Activated naive CD4-positive, alpha-beta T cell treated with anti-CD3 and anti-CD28 coated beads for 36 hours (primary cell): Measurements from ENCODE around the gene CEP85L. TPM values are rescaled to one million over a fixed set of nuclear protein-coding genes. Genes with fewer than 3 reads are reported as not detected.

Source experiments
- CTCF ChIA-PET: fragments of 350-600 bp; sonication (Branson Sonifier 250); formaldehyde crosslinking; loops from one replicate; lab custom pipeline; 2021; ENCODE audit warnings: antibody characterized with exemption; lab: Charles Lee
- DNase-seq: peaks from one replicate; pipeline ENCODE4 v3.0.0-alpha.2; 2020
- H3K27ac Mint-ChIP-seq: one replicate; pipeline ENCODE4 v1.8.0; 2021; ENCODE audit warnings: mild to moderate bottlenecking, mixed read lengths
- H3K27me3 Mint-ChIP-seq: one replicate; pipeline ENCODE4 v1.8.0; 2021; ENCODE audit warnings: low read depth, mixed read lengths
- H3K36me3 Mint-ChIP-seq: one replicate; pipeline ENCODE4 v1.8.0; 2021; ENCODE audit warnings: low read depth, mixed read lengths
- H3K4me1 Mint-ChIP-seq: one replicate; pipeline ENCODE4 v1.8.0; 2021; ENCODE audit warnings: low read depth, mixed read lengths
- H3K4me3 Mint-ChIP-seq: one replicate; pipeline ENCODE4 v1.8.0; 2021; ENCODE audit warnings: mild to moderate bottlenecking, moderate library complexity, mixed read lengths
- H3K9me3 Mint-ChIP-seq: one replicate; pipeline ENCODE4 v1.8.0; 2021; ENCODE audit warnings: mixed read lengths
- intact Hi-C: fragments of 100-400 bp; cut with micrococcal nuclease; formaldehyde crosslinking; loops from one replicate; pipeline ENCODE4 v1.15.1; 2023
- total RNA-seq, 2 experiments: library from RNA; stranded (reverse); gene quantifications; one replicate each; pipeline ENCODE4 v1.2.3, GENCODE V29; 2021

The CEP85L gene
- 10 to 100 TPM; 31.4 to 31.9 TPM for total RNA-seq

DNA sequence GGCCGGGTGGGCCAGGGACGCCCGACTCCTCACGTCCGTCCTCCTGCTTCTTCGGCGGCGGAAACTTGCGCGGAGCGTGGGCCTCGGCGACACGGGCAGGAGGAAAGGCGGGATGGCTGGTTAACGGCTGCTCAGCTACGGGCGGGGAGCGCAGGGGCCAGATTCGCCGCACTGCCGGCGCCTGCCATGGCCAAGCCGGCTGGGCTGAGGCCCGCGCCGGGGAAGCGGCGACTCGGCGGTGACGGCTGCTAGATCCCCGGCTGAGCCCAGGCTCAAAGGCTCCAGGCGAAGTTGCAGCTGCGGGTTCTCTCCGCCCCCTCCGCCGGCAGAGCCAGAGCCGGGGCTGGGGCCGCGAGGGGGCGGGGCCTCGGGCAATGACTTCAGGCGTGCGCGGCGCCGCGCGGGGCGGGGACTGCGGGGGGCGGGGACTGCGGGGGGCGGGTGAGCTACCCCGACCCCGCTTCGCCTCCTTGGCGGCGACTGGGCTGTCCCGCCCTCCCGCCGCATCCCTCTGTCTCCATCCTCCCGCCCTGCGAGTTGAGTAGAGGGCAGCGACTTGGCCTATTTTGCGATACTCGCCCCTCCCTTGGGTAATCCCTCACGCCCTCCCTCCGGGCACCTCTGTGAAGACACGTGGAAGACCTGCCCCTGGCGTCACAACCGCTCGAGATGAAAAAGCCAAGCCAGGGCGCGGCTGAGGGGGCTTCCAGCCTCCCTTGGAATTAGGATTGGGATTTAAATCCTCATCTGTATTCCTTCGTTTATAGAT, at the start of gene CEP85L:
TSS of gene CEP85L (minus strand) at position 310 of the 769 bp plus-strand sequence. CDS start 322 bp downstream, outside the sequence.
- intact Hi-C loops: loop anchor here (1.0 to 10.0 kb wide), 12 partner anchors 9 to 977 kb away; partner anchors contain the start of genes ASF1A, MCM9 and NUS1
- no peaks in the 10 kb centered on the region for H3K9me3 Mint-ChIP-seq
- peak; percentile 90 for DNase-seq
- CTCF ChIA-PET: interaction anchor here (1.3 to 1.5 kb wide), 2 partner anchors 8 to 57 kb away, joined by 3 to 4 read pairs; no protein-coding TSS in a partner anchor
- peak within 1 kb of the TSS; percentile 86 for H3K4me3 Mint-ChIP-seq
- peaks cover 5% of the 10 kb centered on the region for H3K36me3 Mint-ChIP-seq
- H3K4me1 Mint-ChIP-seq: peaks cover 49% of the 10 kb centered on the region
- no peaks in the 10 kb centered on the region for H3K27me3 Mint-ChIP-seq
- peak within 1 kb of the TSS; percentile 89 for H3K27ac Mint-ChIP-seq

DNA sequence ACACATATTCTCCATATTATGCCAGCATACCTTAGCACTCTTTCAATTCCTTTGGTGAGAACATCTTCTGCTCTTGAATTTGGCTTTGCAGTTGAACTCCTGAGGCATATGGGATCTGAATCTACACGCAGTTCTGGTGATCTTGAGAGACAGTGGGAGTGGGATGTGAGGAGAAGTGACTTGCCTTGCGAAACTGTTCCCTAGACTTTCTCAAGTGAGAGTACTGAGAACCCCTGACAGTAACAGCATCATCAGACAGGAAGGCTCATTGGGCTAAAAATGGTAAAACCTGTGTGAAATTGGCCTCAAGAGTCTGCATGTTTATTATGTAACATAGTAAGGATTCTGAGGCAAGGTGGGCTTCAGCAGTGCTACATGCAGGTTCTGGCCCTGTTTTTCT, 49.1 kb upstream of the CEP85L start:
- DNase-seq: no peak
- intact Hi-C loops: loop anchor here (10.0 kb wide), 1 partner anchor 1026 kb away; the partner anchor contains the start of gene NUS1
- Mint-ChIP-seq H3K4me3 (no peak overlapping the region), H3K27ac (no peak overlapping the region), H3K4me1 (peaks cover 68% of the 10 kb centered on the region), H3K9me3 (peaks cover 4% of the 10 kb centered on the region), H3K27me3 (no peaks in the 10 kb centered on the region), H3K36me3 (peaks cover 11% of the 10 kb centered on the region)
- CTCF ChIA-PET: interaction anchor here (0.6 kb wide), 1 partner anchor 17 kb away, joined by 3 read pairs; no protein-coding TSS in a partner anchor

DNA sequence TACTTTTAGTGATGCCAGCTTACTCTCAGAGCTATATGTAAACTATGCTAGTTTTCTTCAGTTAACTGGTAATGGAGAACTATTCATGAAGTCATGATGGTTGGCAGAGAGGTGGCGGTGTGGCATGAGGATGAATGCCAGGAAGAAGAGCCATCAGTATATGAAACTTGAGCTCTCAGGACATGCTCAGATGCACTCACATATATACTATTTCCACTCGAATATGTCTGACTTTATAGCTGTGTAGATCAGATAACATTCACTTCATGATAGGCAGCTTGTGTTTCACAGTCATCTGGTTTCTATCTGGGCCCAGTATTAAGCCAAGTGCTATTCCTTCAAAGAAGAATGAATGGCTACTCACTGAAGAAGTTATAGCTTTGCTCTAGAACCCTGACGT, 46.2 kb upstream of the CEP85L start:
- DNase-seq: peak; percentile 41
- Mint-ChIP-seq H3K36me3 (peaks cover 21% of the 10 kb centered on the region), H3K4me1 (peaks cover 73% of the 10 kb centered on the region), H3K27me3 (no peaks in the 10 kb centered on the region), H3K4me3 (no peak overlapping the region), H3K27ac (no peak overlapping the region), H3K9me3 (peaks cover 4% of the 10 kb centered on the region)
- intact Hi-C loops: loop anchor here (1.0 to 5.0 kb wide), 4 partner anchors 9 to 103 kb away; no protein-coding TSS in a partner anchor
- CTCF ChIA-PET: interaction anchor here (0.7 to 2.0 kb wide), 10 partner anchors 9 to 104 kb away, joined by 3 to 9 read pairs (median 6); no protein-coding TSS in a partner anchor

DNA sequence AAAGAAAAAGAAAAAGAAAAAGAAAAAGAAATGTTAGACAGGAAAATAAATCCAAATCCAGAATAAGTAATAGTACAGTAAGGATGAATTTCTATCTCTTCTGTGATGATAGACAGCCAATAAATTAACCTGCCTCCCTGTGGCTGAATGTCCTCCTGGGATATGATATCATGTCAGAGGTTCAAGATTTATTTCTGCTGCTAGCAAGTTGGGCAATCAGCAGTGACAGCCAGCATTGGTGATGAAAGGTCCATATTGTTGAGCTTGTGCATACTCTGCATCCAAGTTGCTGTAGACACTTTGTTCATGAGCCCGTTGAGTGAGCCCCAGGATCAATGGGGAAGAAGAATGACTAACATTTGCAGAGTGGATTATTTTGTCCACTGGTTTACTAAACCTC, 44.9 kb upstream of the CEP85L start:
- H3K4me1 Mint-ChIP-seq: peaks cover 69% of the 10 kb centered on the region
- no peaks in the 10 kb centered on the region for H3K27me3 Mint-ChIP-seq
- CTCF ChIA-PET: interaction anchor here (1.4 to 1.9 kb wide), 4 partner anchors 9 to 106 kb away, joined by 3 to 9 read pairs (median 6); no protein-coding TSS in a partner anchor
- H3K27ac Mint-ChIP-seq: no peak overlapping the region
- H3K4me3 Mint-ChIP-seq: no peak overlapping the region
- DNase-seq: no peak
- intact Hi-C loops: loop anchor here (5.0 kb wide), 1 partner anchor 41 kb away; no protein-coding TSS in a partner anchor
- H3K36me3 Mint-ChIP-seq: peaks cover 20% of the 10 kb centered on the region
- peaks cover under 1% of the 10 kb centered on the region for H3K9me3 Mint-ChIP-seq

DNA sequence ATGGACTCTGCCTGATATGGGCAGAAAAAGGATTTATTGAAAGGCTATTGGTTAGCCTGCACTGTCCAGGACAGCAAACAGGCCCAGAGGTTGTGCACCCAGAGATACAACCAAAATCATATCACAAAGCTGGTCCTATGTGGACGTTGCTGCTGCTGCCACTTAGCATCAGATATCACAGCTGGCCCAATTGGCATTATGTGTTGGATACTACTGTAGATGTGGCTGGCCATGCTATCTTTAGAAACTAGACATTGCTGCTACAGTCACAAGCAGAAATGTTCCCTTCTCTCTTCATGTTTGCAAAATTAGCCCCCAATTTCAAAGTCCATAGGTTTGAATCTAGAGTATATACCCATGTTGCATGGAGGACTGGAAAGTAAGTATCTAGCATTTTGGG, 42.2 kb upstream of the CEP85L start:
- Mint-ChIP-seq H3K4me1 (peaks cover 73% of the 10 kb centered on the region), H3K4me3 (no peak overlapping the region), H3K9me3 (no peaks in the 10 kb centered on the region), H3K27me3 (no peaks in the 10 kb centered on the region), H3K36me3 (peaks cover 16% of the 10 kb centered on the region), H3K27ac (no peak overlapping the region)
- DNase-seq: no peak
- CTCF ChIA-PET: interaction anchor here (1.2 kb wide), 1 partner anchor 9 kb away, joined by 4 read pairs; no protein-coding TSS in a partner anchor
- intact Hi-C loops: no loop called here

DNA sequence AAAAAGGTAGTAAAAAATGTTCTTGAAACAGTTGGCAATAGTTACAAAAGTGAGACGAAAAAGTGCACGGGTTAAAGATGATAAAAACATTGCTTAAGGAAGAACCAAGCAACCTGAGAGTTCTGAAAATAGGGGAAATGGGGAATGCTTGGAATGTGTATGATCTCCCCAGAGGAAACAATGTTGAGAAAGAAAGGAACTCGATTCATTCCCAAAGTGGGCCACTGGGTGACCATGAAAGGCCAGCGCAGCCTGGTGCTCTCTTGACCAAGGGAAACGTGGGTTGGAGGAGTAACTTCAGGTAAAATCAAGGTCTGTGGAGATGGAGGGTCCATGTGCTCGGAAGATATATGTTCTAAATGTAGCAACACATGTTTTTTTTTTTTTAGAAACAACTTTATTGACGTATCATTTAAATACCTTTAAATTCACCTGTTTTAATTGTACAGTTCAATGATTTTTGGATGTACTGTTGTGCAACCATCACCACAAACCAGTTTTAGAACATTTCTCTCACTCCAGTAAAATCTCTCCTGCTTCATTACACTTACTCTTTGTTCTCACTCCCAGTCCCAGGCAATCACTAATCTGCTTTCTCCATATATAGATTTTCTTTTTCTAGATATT, 34.5 kb upstream of the CEP85L start:
- no peak for DNase-seq
- H3K4me1 Mint-ChIP-seq: peaks cover 66% of the 10 kb centered on the region
- intact Hi-C loops: no loop called here
- CTCF ChIA-PET: interaction anchor here (1.3 kb wide), 1 partner anchor 20 kb away, joined by 3 read pairs; no protein-coding TSS in a partner anchor
- no peak overlapping the region for H3K27ac Mint-ChIP-seq
- H3K27me3 Mint-ChIP-seq: no peaks in the 10 kb centered on the region
- no peak overlapping the region for H3K4me3 Mint-ChIP-seq
- H3K36me3 Mint-ChIP-seq: peaks cover 3% of the 10 kb centered on the region
- no peaks in the 10 kb centered on the region for H3K9me3 Mint-ChIP-seq

DNA sequence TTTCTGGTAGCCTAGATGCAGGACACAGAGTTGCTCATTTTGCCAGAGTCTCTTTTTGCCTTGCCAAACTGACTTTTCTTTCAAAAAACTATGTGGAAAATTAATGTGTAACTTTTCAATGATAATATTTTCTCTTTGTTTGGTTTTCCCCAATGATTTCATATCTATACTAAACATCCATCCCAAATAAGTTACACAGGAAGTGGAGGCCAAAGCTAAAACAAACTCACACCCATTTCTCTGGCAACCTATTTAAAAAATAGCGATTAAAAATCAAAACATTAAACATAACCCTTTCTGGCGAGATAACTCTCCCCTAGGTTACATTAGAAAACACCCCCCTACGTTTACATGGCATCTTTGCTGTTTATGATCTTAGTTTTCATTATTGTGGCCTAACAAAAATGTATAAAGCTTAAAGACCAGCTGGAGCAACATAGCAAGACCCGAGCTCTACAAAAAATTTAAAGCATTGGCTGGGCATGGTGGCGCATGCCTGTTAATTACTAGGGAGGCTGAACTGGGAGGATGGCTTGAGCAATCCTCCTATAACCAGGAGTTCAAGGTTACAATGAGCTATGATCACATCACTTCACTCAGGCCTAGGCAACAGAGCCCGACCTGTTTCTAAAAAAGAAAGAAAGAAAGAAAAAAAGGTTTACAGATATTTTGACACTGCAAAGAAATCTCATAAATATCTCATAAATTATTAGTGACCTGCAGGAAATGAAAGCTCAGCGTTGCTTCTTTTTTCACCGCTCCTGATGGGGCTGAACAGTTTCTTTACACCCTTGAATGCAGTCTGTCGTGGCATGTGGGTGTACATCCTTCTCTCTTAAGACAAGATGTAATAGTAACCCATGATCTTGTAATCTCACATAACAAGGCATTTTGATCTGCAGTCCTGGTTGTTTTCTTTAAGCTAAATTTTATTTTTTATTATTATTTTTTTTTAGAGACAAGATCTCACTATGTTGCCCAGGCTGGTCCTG, 32.8 kb upstream of the CEP85L start:
- Mint-ChIP-seq H3K27me3 (no peaks in the 10 kb centered on the region), H3K4me1 (peaks cover 68% of the 10 kb centered on the region), H3K27ac (peak overlapping the region; percentile 58), H3K4me3 (no peak overlapping the region), H3K36me3 (peaks cover 1% of the 10 kb centered on the region), H3K9me3 (no peaks in the 10 kb centered on the region)
- DNase-seq: no peak
- intact Hi-C loops: loop anchor here (1.0 kb wide), 1 partner anchor 25 kb away; no protein-coding TSS in a partner anchor
- CTCF ChIA-PET: interaction anchor here (0.9 to 1.5 kb wide), 7 partner anchors 9 to 118 kb away, joined by 3 to 7 read pairs (median 4); no protein-coding TSS in a partner anchor

DNA sequence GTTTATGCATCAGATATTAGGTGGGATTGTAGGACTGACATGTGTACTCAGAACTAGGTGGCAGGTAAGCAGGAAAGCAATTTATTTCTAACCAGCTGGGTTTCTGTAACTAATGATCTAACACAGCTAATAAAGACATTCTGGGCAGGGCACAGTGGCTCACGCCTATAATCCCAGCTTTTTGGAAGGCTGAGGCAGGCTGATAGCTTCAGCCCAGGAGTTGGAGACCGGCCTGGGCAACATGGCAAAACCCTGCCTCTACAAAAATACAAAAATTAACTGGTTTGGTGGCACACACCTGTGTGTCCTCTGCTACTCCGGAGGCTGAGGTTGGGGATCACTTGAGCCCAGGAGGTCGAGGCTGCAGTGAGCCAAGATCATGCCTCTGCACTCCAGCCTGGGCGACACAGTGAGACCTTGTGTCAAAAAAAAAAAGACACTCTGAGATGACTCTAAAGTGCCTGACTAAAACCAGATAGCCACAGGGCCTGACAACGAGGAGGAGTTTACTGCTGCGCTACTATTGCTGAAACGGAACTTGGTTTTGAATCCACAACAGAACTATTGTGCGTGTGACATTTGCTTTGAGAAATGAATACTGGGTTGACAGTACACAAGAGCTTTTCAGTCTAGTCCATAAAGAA, 29.2 kb upstream of the CEP85L start:
- peak; percentile 67 for DNase-seq
- CTCF ChIA-PET: interaction anchor here (0.6 kb wide), 3 partner anchors 46 to 140 kb away, joined by 4 to 5 read pairs (median 5); no protein-coding TSS in a partner anchor
- Mint-ChIP-seq H3K36me3 (peaks cover 5% of the 10 kb centered on the region), H3K4me3 (peak overlapping the region; percentile 32), H3K27me3 (no peaks in the 10 kb centered on the region), H3K9me3 (no peaks in the 10 kb centered on the region), H3K4me1 (peaks cover 57% of the 10 kb centered on the region), H3K27ac (peak overlapping the region; percentile 79)
- intact Hi-C loops: loop anchor here (1.0 kb wide), 1 partner anchor 46 kb away; no protein-coding TSS in a partner anchor

DNA sequence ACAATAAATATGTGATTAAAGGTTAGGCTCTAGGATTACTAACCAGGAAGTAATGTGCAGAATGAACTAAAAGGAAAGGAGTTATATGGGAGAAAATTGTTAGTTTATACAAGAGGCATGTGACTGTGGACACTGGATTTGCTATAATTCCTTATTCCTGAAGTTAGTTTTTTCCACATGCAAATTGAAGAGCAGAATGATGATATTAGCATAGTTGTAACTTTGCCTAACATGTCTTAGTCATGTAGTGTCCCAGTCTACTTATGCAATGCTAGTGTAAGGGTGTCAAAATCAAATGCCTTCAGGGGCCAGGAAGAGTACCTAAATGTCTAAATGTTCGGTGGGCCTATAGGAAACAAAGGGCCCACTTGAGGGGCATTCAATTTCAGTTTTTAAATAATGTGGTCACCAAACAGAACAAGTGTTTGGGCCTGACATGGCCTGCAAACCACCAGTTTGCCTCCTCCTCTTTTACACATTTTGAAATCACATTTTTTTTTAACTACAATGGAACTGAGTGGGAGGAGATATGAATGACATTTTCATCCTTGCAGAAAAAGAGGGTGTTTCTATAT, 28.0 kb upstream of the CEP85L start:
- H3K9me3 Mint-ChIP-seq: no peaks in the 10 kb centered on the region
- intact Hi-C loops: loop anchor here (1.0 kb wide), 1 partner anchor 12 kb away; no protein-coding TSS in a partner anchor
- peak overlapping the region; percentile 14 for H3K27ac Mint-ChIP-seq
- peaks cover 60% of the 10 kb centered on the region for H3K4me1 Mint-ChIP-seq
- H3K27me3 Mint-ChIP-seq: no peaks in the 10 kb centered on the region
- DNase-seq: no peak
- CTCF ChIA-PET: no interaction called here
- H3K36me3 Mint-ChIP-seq: peaks cover 6% of the 10 kb centered on the region
- no peak overlapping the region for H3K4me3 Mint-ChIP-seq

DNA sequence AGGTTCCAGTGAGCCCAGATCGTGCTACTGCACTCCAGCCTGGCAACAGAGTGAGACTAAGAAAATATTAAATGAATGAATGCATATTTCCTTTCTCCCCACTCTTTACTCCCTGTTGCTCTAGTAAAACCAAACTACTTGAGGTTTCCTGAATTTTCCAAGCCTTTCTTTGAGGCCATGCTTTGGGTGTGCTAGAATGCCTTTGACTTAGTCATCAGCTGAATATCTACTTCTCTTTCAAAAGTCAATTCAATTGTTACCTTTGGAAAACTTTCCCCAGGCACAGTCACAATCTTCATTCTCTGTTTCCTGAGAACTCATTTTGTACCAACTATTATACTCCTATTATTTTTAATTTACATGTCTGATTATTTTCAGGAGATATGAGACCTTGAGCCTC, 27.5 kb upstream of the CEP85L start:
- Mint-ChIP-seq H3K36me3 (peaks cover 6% of the 10 kb centered on the region), H3K27me3 (no peaks in the 10 kb centered on the region), H3K9me3 (no peaks in the 10 kb centered on the region), H3K27ac (peak overlapping the region; percentile 14), H3K4me1 (peaks cover 55% of the 10 kb centered on the region), H3K4me3 (no peak overlapping the region)
- intact Hi-C loops: loop anchor here (1.0 kb wide), 1 partner anchor 12 kb away; no protein-coding TSS in a partner anchor
- CTCF ChIA-PET: no interaction called here
- DNase-seq: no peak
